NCI-H1694 treated with DMSO at 0.1 percent for 48 hours (cell line): ENCODE results near the gene CARMIL3.
"Not testable (repeated sequence)": the region's sequence is repeated elsewhere in the genome, so short reads cannot be mapped to it uniquely, and the experiment has no call there.

Experiments
- DNase-seq: peaks from one replicate; lab custom pipeline; 2025; lab: John Stamatoyannopoulos, UW

The CARMIL3 gene

GRCh38 chr14:24040692-24041091 is 11.1 kb upstream of the CARMIL3 start:
- DNase-seq, result no peak

GRCh38 chr14:24042746-24043145 is 9.1 kb upstream of the CARMIL3 start:
- DNase-seq, result peak; percentile 53

GRCh38 chr14:24049002-24049401 is 2.8 kb upstream of the CARMIL3 start:
- not testable (repeated sequence) for DNase-seq

- DNase-seq, result not testable (repeated sequence)
These were observed 1.1 kb upstream of the CARMIL3 start for GRCh38 chr14:24050753-24051152.

- no peak for DNase-seq
These were observed 527 bp upstream of the CARMIL3 start for GRCh38 chr14:24051176-24051788.

GRCh38 chr14:24052656-24053547 is 1.1 kb downstream of the CARMIL3 start:
- DNase-seq, result no peak

- no peak for DNase-seq
These were observed 1.9 kb downstream of the CARMIL3 start for GRCh38 chr14:24053548-24054323.

- DNase-seq, result no peak
These were observed 2.5 kb downstream of the CARMIL3 start for GRCh38 chr14:24054324-24054641.

- DNase-seq, result no peak
These were observed 2.8 kb downstream of the CARMIL3 start for GRCh38 chr14:24054646-24055045.

- DNase-seq, result no peak
These were observed 4.4 kb downstream of the CARMIL3 start for GRCh38 chr14:24055971-24056799.

- DNase-seq, result no peak
These were observed 5.0 kb downstream of the CARMIL3 start for GRCh38 chr14:24056800-24057184.

- DNase-seq, result no peak
These were observed 5.5 kb downstream of the CARMIL3 start for GRCh38 chr14:24057271-24057670.

GRCh38 chr14:24057867-24058259 is 6.1 kb downstream of the CARMIL3 start:
- DNase-seq, result no peak

- DNase-seq, result peak; percentile 76
These were observed 6.6 kb downstream of the CARMIL3 start for GRCh38 chr14:24058260-24058950.

GRCh38 chr14:24058951-24059475 is 7.2 kb downstream of the CARMIL3 start:
- no peak for DNase-seq

- DNase-seq, result no peak
These were observed 8.1 kb downstream of the CARMIL3 start for GRCh38 chr14:24059841-24060388.

GRCh38 chr14:24060443-24060842 is 8.6 kb downstream of the CARMIL3 start:
- no peak for DNase-seq

- no peak for DNase-seq
These were observed 9.4 kb downstream of the CARMIL3 start for GRCh38 chr14:24060984-24061913.

GRCh38 chr14:24062216-24062980 is 10.6 kb downstream of the CARMIL3 start:
- DNase-seq, result no peak
